ENCODE results near the gene TMEM115.

The TMEM115 gene

DNA sequence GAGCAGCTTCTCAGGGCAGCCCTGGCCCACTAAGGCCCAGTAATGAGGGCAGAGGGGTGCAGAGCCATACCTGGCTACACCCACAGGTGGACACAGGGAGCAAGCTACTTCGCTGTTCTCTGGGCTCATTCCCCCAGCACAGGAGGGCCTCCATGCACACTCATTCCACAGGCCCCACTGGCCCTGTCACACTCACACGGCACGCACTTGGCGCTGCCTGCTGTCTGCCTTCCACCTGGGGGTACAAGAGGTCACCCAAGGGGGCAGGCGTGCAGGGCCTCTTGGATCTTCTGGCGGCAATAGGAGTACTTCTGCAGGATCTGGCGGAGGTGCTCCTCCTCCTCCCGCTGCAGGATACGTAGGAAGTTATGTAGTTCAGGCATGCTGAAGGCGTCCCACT, 29.0 kb downstream of the TMEM115 start:
- no peak for DNase-seq

- peak; percentile 67 for DNase-seq
Measured at GRCh38 chr3:50327943-50328691, 31.2 kb downstream of the TMEM115 start, which contains the start of gene TUSC2. Gene TUSC2 (minus strand): TSS chr3:50328223. CDS start chr3:50328099, 124 bp downstream.

- DNase-seq, result no peak
Measured at GRCh38 chr3:50327129-50327528, 32.2 kb downstream of the TMEM115 start.

GRCh38 chr3:50326182-50326541, 33.2 kb downstream of the TMEM115 start:
- DNase-seq, result no peak

DNA sequence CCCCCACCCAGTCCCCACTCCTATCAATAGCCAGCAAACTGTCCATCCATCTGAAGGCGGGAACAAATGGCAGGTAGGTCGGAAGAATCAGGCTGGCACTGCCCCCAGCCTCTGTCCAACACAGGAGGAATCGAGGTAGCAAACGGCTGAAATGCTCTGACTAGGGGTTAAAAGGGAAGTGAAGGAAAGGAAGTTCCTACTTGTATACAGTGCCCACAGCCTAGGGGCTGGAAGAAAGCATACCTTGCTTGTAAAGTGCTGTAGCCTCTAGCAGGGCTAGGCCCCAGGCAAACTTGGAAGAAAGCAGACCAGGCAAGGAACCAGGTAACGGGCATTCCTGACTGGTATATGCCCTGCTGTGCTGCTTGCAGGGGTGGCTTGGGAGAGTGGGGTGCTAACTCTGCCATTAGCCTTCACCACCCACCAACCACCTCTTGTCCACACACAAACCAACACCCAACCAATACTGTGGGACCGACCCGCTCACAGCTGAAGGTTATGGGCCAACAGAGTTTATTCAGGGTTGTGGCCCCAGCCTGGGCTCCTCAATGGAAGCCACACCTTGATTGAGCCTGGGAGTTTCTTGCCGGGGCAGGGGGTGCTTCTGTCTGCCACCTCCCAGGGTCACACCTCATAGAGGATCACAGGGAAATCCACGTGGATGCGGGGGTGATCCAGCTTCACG, 33.7 kb downstream of the TMEM115 start:
- no peak for DNase-seq

- no peak for DNase-seq
Measured at GRCh38 chr3:50325113-50325480, 34.2 kb downstream of the TMEM115 start.

DNA sequence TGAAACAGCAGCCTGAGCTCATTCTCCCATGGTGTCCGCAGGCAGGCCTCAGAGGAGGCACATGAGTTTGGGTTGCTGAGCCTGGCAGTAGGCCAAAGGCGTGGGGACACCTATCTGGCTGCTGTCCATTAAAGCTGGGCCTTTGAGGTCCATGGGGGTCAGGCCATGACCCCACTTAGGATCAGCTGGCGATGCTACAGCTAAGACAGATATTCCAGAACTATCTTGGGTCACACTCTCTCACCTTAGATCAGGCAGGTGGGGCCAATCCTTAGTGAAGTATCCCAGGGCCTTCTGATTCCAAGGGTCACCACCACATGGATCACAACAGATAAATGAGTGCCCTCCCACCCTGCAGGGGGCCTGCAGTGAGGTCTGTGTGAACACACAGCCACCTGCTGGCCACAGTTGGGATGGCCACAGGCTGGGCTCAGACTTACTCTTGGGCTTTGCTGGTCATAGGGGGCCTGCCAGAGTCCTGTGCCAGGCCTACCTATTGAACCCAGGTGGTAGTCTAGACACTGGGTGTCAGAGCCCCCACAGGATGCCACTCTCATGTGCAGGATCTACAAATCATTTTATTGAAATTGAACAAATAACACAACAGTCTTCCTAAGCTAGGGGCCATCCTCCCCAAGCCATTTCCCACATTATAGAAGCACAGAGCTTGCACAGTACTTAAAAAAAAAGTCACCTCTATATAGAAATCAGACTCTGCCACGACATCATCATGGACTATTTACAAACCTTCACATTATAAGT, 34.8 kb downstream of the TMEM115 start:
- no peak for DNase-seq

- DNase-seq, result no peak
Measured at GRCh38 chr3:50323614-50324199, 35.6 kb downstream of the TMEM115 start.

DNA sequence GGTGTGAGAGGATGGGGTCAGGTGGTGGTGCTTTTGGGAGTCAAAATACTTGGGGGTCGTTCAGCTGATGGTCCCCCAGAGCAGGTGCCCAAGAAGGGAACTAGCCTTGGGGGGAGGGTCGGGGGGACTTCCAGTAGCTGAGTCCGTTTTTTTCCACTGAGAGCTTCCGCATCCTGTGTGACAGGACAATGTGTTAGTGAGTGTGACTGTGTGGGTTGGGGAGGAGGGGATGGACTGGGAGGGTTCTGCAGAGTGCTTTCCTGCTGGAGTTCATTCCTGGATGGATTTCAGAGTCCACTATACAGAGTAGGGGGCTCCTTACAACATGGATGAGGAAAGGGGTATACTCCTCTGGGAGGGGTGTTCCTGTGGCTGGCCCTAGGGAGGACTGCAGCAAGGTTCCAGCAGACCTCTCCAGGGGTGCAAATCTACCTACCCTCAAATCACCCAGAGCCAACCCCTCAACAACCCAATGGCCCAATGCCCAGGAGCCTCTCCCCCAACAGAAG, 36.2 kb downstream of the TMEM115 start:
- DNase-seq, result no peak

DNA sequence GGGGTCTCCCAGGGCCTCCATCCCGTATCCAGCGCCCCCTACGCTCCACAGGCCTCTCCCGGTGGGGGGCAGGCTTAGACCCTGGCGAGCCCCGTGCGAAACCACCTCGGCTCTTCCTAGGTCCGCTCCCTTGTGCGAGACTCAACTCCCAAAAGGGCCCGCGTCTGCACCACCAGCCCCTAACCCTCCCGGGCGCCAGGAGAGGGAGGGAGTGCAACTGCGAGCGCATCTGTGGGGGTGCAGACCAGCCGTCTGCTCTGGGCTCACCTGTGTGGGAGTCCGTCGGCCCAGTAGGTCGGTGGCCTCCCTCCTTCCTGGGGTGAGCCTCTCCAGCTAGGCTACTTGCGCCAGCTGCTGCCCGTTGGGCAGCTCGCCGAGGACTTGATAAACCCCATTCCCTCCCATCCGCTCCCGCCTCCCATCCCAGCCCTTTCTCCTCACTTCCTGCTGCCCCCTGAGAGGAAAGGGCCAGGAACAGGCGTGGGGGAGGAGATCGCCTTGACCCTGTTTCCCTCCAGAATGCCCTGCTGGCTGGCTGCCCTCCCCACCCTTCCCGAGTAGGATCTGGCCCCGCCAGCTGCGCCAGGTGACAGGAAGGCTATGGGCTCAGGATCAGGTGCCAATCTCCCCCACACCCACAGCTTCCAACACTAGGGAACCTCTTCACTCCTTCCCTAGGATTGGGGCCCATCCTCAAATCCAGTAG, 36.8 kb downstream of the TMEM115 start, which contains the start of gene HYAL2:
TSS of gene HYAL2 (minus strand) at position 360 of the 706 bp plus-strand sequence. CDS start 2,256 bp downstream, outside the sequence.
- DNase-seq, result no peak

DNA sequence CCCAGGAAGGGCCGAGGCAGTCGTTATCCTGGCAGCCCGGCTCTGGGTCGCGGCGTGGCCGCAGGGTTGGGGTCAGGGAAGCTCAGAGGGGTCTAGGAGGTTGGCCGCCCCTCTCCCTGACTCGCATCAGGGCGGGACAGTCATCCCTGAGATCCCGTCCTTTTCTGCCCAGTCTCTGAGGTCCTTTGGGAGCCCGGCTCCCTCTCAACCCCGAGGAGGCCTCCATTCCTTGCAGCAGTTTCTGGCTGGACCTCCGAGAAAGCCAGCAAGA, 37.3 kb downstream of the TMEM115 start:
- DNase-seq, result no peak

GRCh38 chr3:50321336-50322114, 37.8 kb downstream of the TMEM115 start:
- DNase-seq, result no peak

DNA sequence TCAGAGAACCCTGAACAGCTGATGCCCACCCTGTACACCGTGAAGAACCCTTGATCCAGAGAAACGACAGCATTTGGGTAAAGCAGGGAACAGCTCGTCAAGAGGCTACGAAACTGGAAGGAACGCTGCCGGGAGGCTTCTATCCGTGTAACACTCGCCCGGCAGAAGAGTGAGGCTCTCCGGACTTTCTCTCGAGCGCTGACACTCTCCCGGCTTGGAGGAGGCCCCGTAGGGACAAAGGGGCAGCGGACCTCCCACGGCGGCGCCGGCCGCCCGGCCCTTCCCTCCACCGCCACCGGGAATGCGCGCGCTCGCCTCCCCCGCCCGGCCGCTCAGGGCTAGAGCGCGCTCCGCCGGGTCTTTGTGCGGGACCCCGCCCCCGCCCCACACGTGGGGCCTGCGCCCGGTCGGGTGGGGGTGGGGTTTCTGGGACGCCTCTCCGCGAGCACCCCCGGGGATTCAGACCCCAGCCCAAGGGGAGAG, 38.4 kb downstream of the TMEM115 start:
- DNase-seq, result no peak

GRCh38 chr3:50319894-50320625, 39.3 kb downstream of the TMEM115 start:
- DNase-seq, result no peak

DNA sequence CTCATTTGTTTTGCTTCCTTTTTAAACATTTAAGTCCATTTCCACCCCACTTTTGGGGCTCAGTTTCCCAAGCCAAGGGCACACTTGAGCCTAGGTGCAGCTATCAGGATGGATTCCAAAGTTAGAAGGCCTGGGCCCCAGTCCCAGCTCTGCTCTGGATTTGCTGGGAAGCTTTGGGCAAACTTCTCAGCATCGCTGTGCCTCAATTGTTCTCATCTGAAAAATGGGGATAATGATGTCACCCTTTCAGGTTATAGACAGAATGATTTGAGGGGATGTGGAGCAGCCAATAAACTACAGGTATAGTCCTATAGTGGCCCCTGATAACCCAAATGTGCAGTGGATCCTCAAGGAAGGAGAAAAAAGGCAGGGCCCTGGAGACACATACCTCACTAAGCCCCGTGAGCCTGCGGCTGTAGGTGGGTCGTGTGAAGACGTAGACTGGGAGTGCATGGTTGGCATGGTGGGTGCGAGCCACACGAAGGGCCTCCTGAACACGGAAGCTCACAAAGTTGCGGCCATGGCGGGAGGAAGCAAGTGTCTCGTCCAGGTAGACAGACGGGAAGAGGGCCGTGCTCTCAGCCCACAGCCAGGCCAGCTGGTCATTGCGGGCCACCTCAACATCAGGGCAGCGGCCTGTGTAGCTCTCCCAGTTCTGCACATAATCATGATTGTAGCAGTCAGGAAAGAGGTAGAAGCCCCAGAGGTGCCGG, 40.0 kb downstream of the TMEM115 start:
- DNase-seq, result no peak

DNA sequence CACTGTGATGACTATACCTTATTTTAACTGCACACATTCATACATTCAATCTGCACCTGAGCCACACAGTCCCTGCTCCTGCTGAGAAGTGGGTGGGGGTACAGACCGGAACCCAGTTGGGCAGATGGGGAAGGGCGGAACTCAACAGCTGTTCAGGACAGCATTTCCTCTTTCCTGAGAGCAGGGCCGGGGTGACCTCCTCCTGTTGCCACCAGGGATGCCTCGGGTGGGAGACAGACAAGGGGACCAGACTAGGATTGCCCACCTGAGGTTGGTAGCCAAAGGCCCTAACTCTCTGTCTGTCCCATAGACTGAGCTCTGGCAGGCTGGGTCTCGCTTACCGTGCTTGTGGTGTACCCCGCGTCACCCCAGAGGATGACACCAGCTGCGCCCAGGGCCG, 40.7 kb downstream of the TMEM115 start:
- DNase-seq, result no peak

DNA sequence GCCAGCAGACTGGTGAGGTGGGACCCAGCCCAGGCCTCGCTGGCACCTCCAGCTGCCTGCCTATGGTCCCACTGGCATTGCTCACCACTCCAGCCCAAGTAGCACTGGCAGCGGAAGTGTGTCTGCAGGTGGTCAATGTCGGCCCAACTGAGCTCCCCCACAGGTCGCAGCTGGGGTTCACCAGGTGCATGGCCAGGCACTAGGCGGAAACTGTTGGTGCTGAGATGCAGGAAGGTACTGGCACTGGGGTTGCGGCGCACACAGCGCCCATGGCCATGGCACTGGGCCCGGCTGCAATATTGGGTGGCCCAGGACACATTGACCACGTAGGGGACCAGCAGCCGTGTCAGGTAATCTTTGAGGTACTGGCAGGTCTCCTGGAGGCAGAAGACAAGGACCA, 41.2 kb downstream of the TMEM115 start:
- DNase-seq, result no peak

DNA sequence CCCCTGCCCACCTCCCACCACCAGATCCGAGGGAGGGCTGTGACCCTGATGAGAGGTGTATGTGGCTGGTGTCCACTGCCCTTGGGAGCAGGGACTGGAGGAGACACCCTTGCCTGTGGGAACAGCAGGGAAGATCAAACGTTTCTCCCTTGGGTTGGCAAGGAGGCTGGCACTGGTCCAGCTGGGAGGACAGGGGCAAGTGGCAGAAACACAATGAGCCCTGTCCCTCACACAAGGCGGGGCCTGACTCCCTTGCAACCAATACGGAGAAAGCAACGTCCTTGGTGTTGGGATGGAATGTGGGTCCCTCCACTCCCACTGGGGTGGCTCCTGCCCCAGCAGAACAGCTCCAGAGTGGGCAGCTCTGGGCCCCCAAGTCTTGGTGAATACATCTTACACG, 42.0 kb downstream of the TMEM115 start:
- no peak for DNase-seq

DNA sequence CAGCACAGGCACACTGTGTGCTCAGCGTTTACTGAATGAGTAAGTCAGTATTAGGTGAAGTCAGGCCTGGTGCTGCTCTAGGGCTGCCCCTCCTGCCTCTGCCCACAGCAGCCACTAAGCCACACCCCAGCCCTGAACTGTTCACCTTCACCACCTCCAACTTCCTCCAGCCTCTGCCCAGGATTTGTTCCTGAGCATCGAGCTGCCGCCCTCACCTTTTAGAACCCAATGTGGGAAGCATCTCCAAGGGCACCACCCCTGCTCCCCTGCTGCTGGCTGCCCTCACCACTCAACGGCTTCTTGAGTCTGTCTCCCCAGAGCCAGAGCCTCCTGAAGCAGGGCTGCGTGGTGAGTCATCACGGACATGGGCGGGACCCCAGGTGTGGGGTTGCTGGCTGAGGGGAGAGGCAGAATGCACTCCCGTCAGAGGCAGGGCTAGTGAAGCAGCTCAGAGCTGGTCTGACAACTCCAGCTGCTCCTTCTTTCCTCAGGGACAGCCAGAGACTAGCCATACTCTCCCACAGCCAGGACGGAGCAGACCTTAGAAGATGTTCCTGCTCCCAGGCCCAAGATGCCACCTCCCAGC, 42.6 kb downstream of the TMEM115 start:
- DNase-seq, result no peak

DNA sequence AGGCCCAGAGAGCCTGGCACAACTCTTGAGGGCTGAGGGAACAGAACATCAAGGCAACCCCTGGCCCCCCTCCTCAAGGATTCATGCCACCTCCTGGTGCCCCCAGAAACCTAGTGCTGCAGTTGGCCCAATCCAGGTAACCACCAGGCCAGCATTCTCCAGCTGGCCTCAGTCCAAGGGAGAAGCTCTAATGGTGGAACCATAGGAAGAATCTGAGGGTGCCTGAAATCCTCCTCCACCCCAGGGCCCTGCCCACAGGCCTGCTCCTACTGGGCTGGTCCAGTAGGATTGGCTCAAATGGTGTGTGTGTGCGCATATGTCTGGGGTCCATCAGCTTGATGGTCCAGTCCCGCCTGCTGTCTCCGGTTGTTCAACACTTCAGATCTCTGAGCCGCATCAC, 44.5 kb downstream of the TMEM115 start:
- no peak for DNase-seq

All from NCI-H2081 treated with DMSO at 0.1 percent for 48 hours (cell line).